Measurements from ENCODE around the gene SERGEF. TPM values are rescaled to one million over a fixed set of nuclear protein-coding genes. Genes with fewer than 3 reads are reported as not detected.

Gene SERGEF
- total RNA-seq, 1 donor from 2014 or later, result 17.6 TPM

GRCh38 chr11:17750801-17751165 is 262.1 kb downstream of the SERGEF start:
- Mint-ChIP-seq H3K4me1 (ENCODE audit: low read depth, unreplicated experiment) (no peaks in the 10 kb centered on the region), H3K9me3 (ENCODE audit: unreplicated experiment) (peaks cover 2% of the 10 kb centered on the region), H3K27me3 (ENCODE audit: low read depth, unreplicated experiment) (peaks cover 74% of the 10 kb centered on the region), H3K36me3 (ENCODE audit: low read depth, unreplicated experiment) (no peaks in the 10 kb centered on the region), H3K4me3 (ENCODE audit: unreplicated experiment) (no peak overlapping the region), H3K27ac (ENCODE audit: unreplicated experiment) (no peak overlapping the region)
- no peak overlapping the region for H3K27ac ChIP-seq (ENCODE audit: low read depth, low read length)
- no peaks in the 10 kb centered on the region for H3K4me1 ChIP-seq (ENCODE audit: insufficient read depth, low read length)
- no peak overlapping the region for H3K4me2 ChIP-seq (ENCODE audit: low read length)
- no peaks in the 10 kb centered on the region for H4K20me1 ChIP-seq (ENCODE audit: insufficient read depth, low read length)
- FAIRE-seq, result no peak
- H3K36me3 ChIP-seq (ENCODE audit: insufficient read depth, low read length), result no peaks in the 10 kb centered on the region
- peaks cover 7% of the 10 kb centered on the region for H3K27me3 ChIP-seq (ENCODE audit: insufficient read depth, low read length)
- no peak overlapping the region for H3K4me3 ChIP-seq (ENCODE audit: insufficient read depth, low read depth, low read length)
- no peaks in the 10 kb centered on the region for H3K9me3 ChIP-seq (ENCODE audit: insufficient read depth, low read depth, low read length)
- H3K9ac ChIP-seq (ENCODE audit: low read length), result no peak overlapping the region
- no peaks in the 10 kb centered on the region for H3K79me2 ChIP-seq (ENCODE audit: insufficient read depth, low read length)
- no peak overlapping the region for H2AFZ ChIP-seq (ENCODE audit: low read depth, low read length)
- no peak for DNase-seq (ENCODE audit: low read depth)
- no peak for TF ChIP-seq CTCF (IDR thresholded peaks at IDR 0.05; ENCODE audit: insufficient read depth, low read depth, low read length)
- no peak for TF ChIP-seq EZH2 (IDR thresholded peaks at IDR 0.05; ENCODE audit: insufficient read depth, low read length)

GRCh38 chr11:17750013-17750800 is 262.6 kb downstream of the SERGEF start:
- Mint-ChIP-seq H3K9me3 (ENCODE audit: unreplicated experiment) (peaks cover 2% of the 10 kb centered on the region), H3K4me3 (ENCODE audit: unreplicated experiment) (no peak overlapping the region), H3K4me1 (ENCODE audit: low read depth, unreplicated experiment) (no peaks in the 10 kb centered on the region), H3K27ac (ENCODE audit: unreplicated experiment) (no peak overlapping the region), H3K27me3 (ENCODE audit: low read depth, unreplicated experiment) (peaks cover 72% of the 10 kb centered on the region), H3K36me3 (ENCODE audit: low read depth, unreplicated experiment) (no peaks in the 10 kb centered on the region)
- Histone ChIP-seq H3K9ac (ENCODE audit: low read length) (no peak overlapping the region), H3K4me3 (ENCODE audit: insufficient read depth, low read depth, low read length) (no peak overlapping the region), H3K4me1 (ENCODE audit: insufficient read depth, low read length) (no peaks in the 10 kb centered on the region), H3K36me3 (ENCODE audit: insufficient read depth, low read length) (no peaks in the 10 kb centered on the region), H3K4me2 (ENCODE audit: low read length) (no peak overlapping the region), H3K27me3 (ENCODE audit: insufficient read depth, low read length) (peaks cover 7% of the 10 kb centered on the region), H2AFZ (ENCODE audit: low read depth, low read length) (no peak overlapping the region), H4K20me1 (ENCODE audit: insufficient read depth, low read length) (no peaks in the 10 kb centered on the region), H3K9me3 (ENCODE audit: insufficient read depth, low read depth, low read length) (no peaks in the 10 kb centered on the region), H3K27ac (ENCODE audit: low read depth, low read length) (no peak overlapping the region), H3K79me2 (ENCODE audit: insufficient read depth, low read length) (no peaks in the 10 kb centered on the region)
- TF ChIP-seq EZH2 (IDR thresholded peaks at IDR 0.05; ENCODE audit: insufficient read depth, low read length) (no peak), CTCF (IDR thresholded peaks at IDR 0.05; ENCODE audit: insufficient read depth, low read depth, low read length) (no peak)
- no peak for FAIRE-seq
- DNase-seq (ENCODE audit: low read depth), result no peak

All from astrocyte (in vitro differentiated cells and primary cell).